K562 (cell line): ENCODE results near the gene NTM. TPM values are rescaled to one million over a fixed set of nuclear protein-coding genes. Genes with fewer than 3 reads are reported as not detected.

Source experiments
- ATAC-seq: fragments of 200-7000 bp; cut with Tn5 transposase; 3 replicates; pipeline ENCODE4 v1.9.1; 2020; ENCODE audit warnings: moderate library complexity
- BruUV-seq: library from RNA; stranded (reverse); fragments of 400-500 nt; replicated peaks from 2 replicates; lab custom pipeline; 2021; lab: Mats Ljungman, UMichigan
- CTCF ChIA-PET: fragments of 300-600 bp; formaldehyde crosslinking; extraction: SDS; loops from one replicate; lab custom pipeline; 2021; ENCODE audit warnings: low intra/inter-chr PET ratio; lab: Yijun Ruan, JAX
- POLR2A ChIA-PET: fragments of 300-600, 350-650 bp; sonication (Branson Sonifier 250); formaldehyde crosslinking; extraction: SDS; loops from one replicate; lab custom pipeline; 2021; ENCODE audit warnings: antibody characterized with exemption, inconsistent platforms; lab: Yijun Ruan, JAX
- DNase-seq, 4 experiments: peaks; one replicate each; pipeline versions ENCODE4 v3.0.0 to v3.0.0-alpha.2; 2011 to 2018; ENCODE audit warnings: low spot score in 3 of 4, mixed read lengths in 3 of 4; ENCODE audit errors: extremely low read depth in 1 of 4
- FAIRE-seq: peaks from 2 replicates; lab custom pipeline; 2011; peaks lifted over from hg19 to GRCh38; lab: Jason Lieb, UNC
- H2AFZ ChIP-seq: 2 replicates; pipeline ENCODE4 v1.6.0; 2011; ENCODE audit warnings: low read depth, low read length, control low read depth, inconsistent platforms
- H3K27ac ChIP-seq: fragments of 200-600 bp; 3 replicates; pipeline ENCODE4 v1.8.0; 2011; ENCODE audit warnings: low read depth, mild to moderate bottlenecking, control low read depth, inconsistent platforms, low read length, moderate library complexity, mixed read lengths; ENCODE audit errors: extremely low read depth
- H3K27me3 ChIP-seq, 2 experiments: fragments of 300-600 bp in 1 of 2; 2 replicates in 1 of 2; 3 replicates in 1 of 2; pipeline versions ENCODE4 v1.6.0 to v1.8.0; 2011; ENCODE audit warnings: inconsistent platforms in 2 of 2, low read length in 2 of 2, mild to moderate bottlenecking in 1 of 2, mixed read lengths in 1 of 2, moderate library complexity in 1 of 2; ENCODE audit not compliant: control insufficient read depth in 2 of 2, insufficient read depth in 2 of 2
- H3K36me3 ChIP-seq: fragments of 300-600 bp; 3 replicates; pipeline ENCODE4 v1.8.0; 2011; ENCODE audit warnings: mild to moderate bottlenecking, low read length, inconsistent platforms; ENCODE audit not compliant: control insufficient read depth, insufficient read depth
- H3K4me1 ChIP-seq, 2 experiments: fragments of 200-600 bp in 1 of 2; replicated peaks in 1 of 2; 2 replicates in 1 of 2; 3 replicates in 1 of 2; pipeline versions ENCODE4 v1.5.1 to v1.8.0; 2011; ENCODE audit warnings: inconsistent platforms in 2 of 2, low read length in 2 of 2, mild to moderate bottlenecking in 1 of 2, mixed read lengths in 1 of 2, moderate library complexity in 1 of 2; ENCODE audit not compliant: control insufficient read depth in 2 of 2, insufficient read depth in 2 of 2
- H3K4me2 ChIP-seq: 2 replicates; pipeline ENCODE4 v1.6.1; 2011; ENCODE audit warnings: low read length, control low read depth, inconsistent platforms, mixed read lengths; ENCODE audit not compliant: insufficient read depth
- H3K4me3 ChIP-seq: fragments of 200-600 bp; sonication (generic), shearing (Covaris generic); 2 replicates; pipeline ENCODE4 v1.5.1; 2016; ENCODE audit warnings: control low read depth, inconsistent platforms
- H3K79me2 ChIP-seq: fragments of 200-600 bp; 3 replicates; pipeline ENCODE4 v1.8.0; 2011; ENCODE audit warnings: low read length, inconsistent platforms; ENCODE audit not compliant: control insufficient read depth, insufficient read depth
- H3K9ac ChIP-seq, 2 experiments: 2 replicates each; pipeline versions ENCODE4 v1.6.0 to v1.6.1; 2011; ENCODE audit warnings: low read depth in 2 of 2, low read length in 2 of 2, control low read depth in 1 of 2, inconsistent platforms in 1 of 2, mild to moderate bottlenecking in 1 of 2, mixed read lengths in 1 of 2; ENCODE audit not compliant: insufficient read depth in 1 of 2
- H3K9me1 ChIP-seq: one replicate; pipeline ENCODE4 v1.6.0; 2011; ENCODE audit warnings: inconsistent platforms, mild to moderate bottlenecking, low read length, moderate library complexity; ENCODE audit not compliant: control insufficient read depth, insufficient read depth
- H3K9me3 ChIP-seq: replicated peaks from 2 replicates; pipeline ENCODE4 v1.5.1; 2011; ENCODE audit warnings: low read depth, low read length, inconsistent platforms; ENCODE audit not compliant: control insufficient read depth, insufficient read depth
- H4K20me1 ChIP-seq: replicated peaks from 2 replicates; pipeline ENCODE4 v1.6.1; 2011; ENCODE audit warnings: low read length, inconsistent platforms, mixed read lengths; ENCODE audit not compliant: control insufficient read depth, insufficient read depth
- MYC ChIP-seq, 2 experiments: fragments of 250-450 bp in 1 of 2; sonication (Bioruptor Pico) in 1 of 2; IDR thresholded peaks; 2 replicates each; pipeline versions ENCODE4 v1.5.1 to v1.6.1; 2012 to 2021; ENCODE audit warnings: low read depth in 2 of 2, borderline replicate concordance in 1 of 2, improper control_type of control experiment in 1 of 2, low read length in 1 of 2, mild to moderate bottlenecking in 1 of 2, moderate library complexity in 1 of 2
- RBM39 ChIP-seq: fragments of 200-400 bp; formaldehyde crosslinking; optimal IDR thresholded peaks from 2 replicates; pipeline ENCODE3; 2018; ENCODE audit warnings: low read depth, low read length
- RERE ChIP-seq: sonication (generic); formaldehyde crosslinking; IDR thresholded peaks from 2 replicates; pipeline ENCODE4 v1.8.0; 2023; ENCODE audit warnings: missing genetic modification reagents, mild to moderate bottlenecking, borderline replicate concordance
- SETDB1 ChIP-seq: IDR thresholded peaks from one replicate; pipeline ENCODE4 v1.6.1; 2012; ENCODE audit warnings: low read length, control low read depth, inconsistent platforms
- ZNF212 ChIP-seq: fragments of 450-650 bp; formaldehyde crosslinking; IDR thresholded peaks from 2 replicates; pipeline ENCODE4 v1.4.0; 2020; ENCODE audit warnings: mild to moderate bottlenecking
- WGBS: fragments of 100-300 bp; shearing (Covaris generic); methylation state at CpG from one replicate; pipeline ENCODE4 v1.1.6; 2016; ENCODE audit warnings: low coverage, mixed read lengths; ENCODE audit not compliant: insufficient coverage; ENCODE audit errors: missing lambda C conversion rate; 5-methylcytosine and 5-hydroxymethylcytosine counted together
- in situ Hi-C: fragments of 300-500 bp; cut with MboI; formaldehyde crosslinking; loops from 4 replicates; pipeline ENCODE4 v1.15.0; 2018; ENCODE audit warnings: inconsistent platforms, mixed read lengths
- intact Hi-C: fragments of 100-400 bp; cut with micrococcal nuclease; formaldehyde crosslinking; loops from 2 replicates; pipeline ENCODE4 v1.14.2; 2022
- polyA plus RNA-seq, 8 experiments: library from polyadenylated mRNA; depleted of rRNA in 4 of 8; stranded (reverse) in 5 of 8; unstranded in 3 of 8; fragments of >200 nt; fragmentation: Nextera tagmentation in 2 of 8; fragmentation: Illumina TruSeq in 1 of 8; extraction: Ambion mirVana in 2 of 8; extraction: Trizol in 1 of 8; gene quantifications; 2 replicates each; pipeline versions ENCODE4 v1.2.1 to v1.2.3, GENCODE V29; 2011 to 2014; ENCODE audit warnings: inconsistent platforms in 1 of 8, missing spikeins in 1 of 8
- total RNA-seq, 7 experiments: library from RNA; depleted of rRNA in 6 of 7; stranded (reverse); fragments of >200 nt in 6 of 7; fragmentation: Illumina TruSeq in 2 of 7; extraction: Trizol in 2 of 7; gene quantifications; 2 replicates each; pipeline versions ENCODE4 v1.2.1 to v1.2.3, GENCODE V29; 2011 to 2021; ENCODE audit warnings: low replicate concordance in 1 of 7

Gene NTM
- total and polyA plus RNA-seq, 9 of the 15 experiments (the other 6 are each of a cell fraction or from before 2014, with no cell fraction given): not detected

- FAIRE-seq: no peak
- H3K36me3 ChIP-seq: no peaks in the 10 kb centered on the region
- no TSS peak for BruUV-seq
These were observed 539.2 kb downstream of the NTM start for GRCh38 chr11:131909426-131910177.

More at GRCh38 chr11:131909426-131910177, 539.2 kb downstream of the NTM start:
- Histone ChIP-seq H3K4me2 (no peak overlapping the region), H3K27ac (no peak overlapping the region), H3K79me2 (no peaks in the 10 kb centered on the region), H3K9me1 (no peaks in the 10 kb centered on the region), H3K9ac (no peak overlapping the region), H3K4me1 (no peaks in the 10 kb centered on the region), H3K4me3 (no peak overlapping the region), H3K27me3 (no peaks in the 10 kb centered on the region), H4K20me1 (no peaks in the 10 kb centered on the region), H3K9me3 (no peaks in the 10 kb centered on the region), H2AFZ (no peak overlapping the region)
- DNase-seq (no peak), ATAC-seq (no peak)
- 4% methylated on average over 10 of the region's 10 CpGs for WGBS
- intact Hi-C loops: no loop called here
- TF ChIP-seq SETDB1 (no peak), ZNF212 (CRISPR knock-in tag) (no peak), MYC (IDR thresholded peaks at IDR 0.05; ENCODE audit: low read depth, low read length) (no peak), MYC (CRISPR knock-in tag; IDR thresholded peaks at IDR 0.05; ENCODE audit: borderline replicate concordance, low read depth) (no peak), RERE (CRISPR knock-in tag) (no peak), RBM39 (no peak)
- ChIA-PET POLR2A (no interaction called here), CTCF (no interaction called here)
- in situ Hi-C loops: no loop called here
